IMR-90 (cell line): ENCODE results near the gene CBX6. TPM values are rescaled to one million over a fixed set of nuclear protein-coding genes. Genes with fewer than 3 reads are reported as not detected.

Experiments
- ATAC-seq: fragments of 200-7000 bp; cut with Tn5 transposase; 2 replicates; pipeline ENCODE4 v1.9.1; 2020; ENCODE audit warnings: low read depth, mild to moderate bottlenecking, moderate library complexity
- BruUV-seq: library from RNA; stranded (reverse); fragments of 400-500 nt; replicated peaks from 2 replicates; lab custom pipeline; 2021; lab: Mats Ljungman, UMichigan
- CTCF ChIA-PET: fragments of 300-600 bp; formaldehyde crosslinking; extraction: SDS; loops from one replicate; lab custom pipeline; 2021; ENCODE audit warnings: antibody characterized with exemption; lab: Yijun Ruan, JAX
- POLR2A ChIA-PET: fragments of 300-600 bp; sonication (Branson Sonifier 250); formaldehyde crosslinking; loops from one replicate; lab custom pipeline; 2022; ENCODE audit warnings: antibody characterized with exemption; ENCODE audit not compliant: unreplicated experiment; lab: Charles Lee
- DNase-seq: peaks from one replicate; pipeline ENCODE4 v3.0.0; 2013
- H2AFZ ChIP-seq: replicated peaks from 2 replicates; pipeline ENCODE3; 2013; ENCODE audit warnings: low read length, mild to moderate bottlenecking; ENCODE audit not compliant: poor library complexity
- H2AK5ac ChIP-seq: 2 replicates; pipeline ENCODE4 v1.6.1; 2013; ENCODE audit warnings: low read depth, low read length, inconsistent platforms
- H2AK9ac ChIP-seq: replicated peaks from 2 replicates; pipeline ENCODE3; 2013; ENCODE audit warnings: mild to moderate bottlenecking, low read depth, low read length, moderate library complexity; ENCODE audit not compliant: poor library complexity
- H2BK120ac ChIP-seq: 2 replicates; pipeline ENCODE4 v1.6.1; 2013; ENCODE audit warnings: low read depth, low read length, inconsistent platforms
- H2BK15ac ChIP-seq: 3 replicates; pipeline ENCODE4 v1.6.1; 2013; ENCODE audit warnings: low read depth, low read length, inconsistent platforms
- H2BK20ac ChIP-seq: 2 replicates; pipeline ENCODE4 v1.6.1; 2013; ENCODE audit warnings: low read depth, mild to moderate bottlenecking, inconsistent platforms, low read length, moderate library complexity
- H2BK5ac ChIP-seq: 2 replicates; pipeline ENCODE4 v1.6.1; 2013; ENCODE audit warnings: mild to moderate bottlenecking, low read depth, low read length, inconsistent platforms; ENCODE audit not compliant: poor library complexity, severe bottlenecking
- H3K14ac ChIP-seq: replicated peaks from 2 replicates; pipeline ENCODE4 v1.6.1; 2013; ENCODE audit warnings: low read depth, low read length, inconsistent platforms
- H3K18ac ChIP-seq: 2 replicates; pipeline ENCODE4 v1.6.1; 2013; ENCODE audit warnings: low read depth, low read length, control low read depth
- H3K23ac ChIP-seq: 2 replicates; pipeline ENCODE4 v1.6.1; 2013; ENCODE audit warnings: low read depth, low read length, inconsistent platforms
- H3K27ac ChIP-seq: 2 replicates; pipeline ENCODE4 v1.5.1; 2013; ENCODE audit warnings: mild to moderate bottlenecking, control low read depth, low read length; ENCODE audit not compliant: insufficient read depth
- H3K27me3 ChIP-seq: 2 replicates; pipeline ENCODE4 v1.6.1; 2013; ENCODE audit warnings: low read length; ENCODE audit not compliant: control insufficient read depth, insufficient read depth
- H3K36me3 ChIP-seq: 2 replicates; pipeline ENCODE4 v1.6.1; 2013; ENCODE audit warnings: low read length, mixed read lengths; ENCODE audit not compliant: control insufficient read depth, insufficient read depth
- H3K4ac ChIP-seq: 2 replicates; pipeline ENCODE4 v1.6.1; 2013; ENCODE audit warnings: low read depth, low read length, inconsistent platforms
- H3K4me1 ChIP-seq: 2 replicates; pipeline ENCODE4 v1.6.1; 2013; ENCODE audit warnings: low read length, mixed read lengths; ENCODE audit not compliant: control insufficient read depth, insufficient read depth
- H3K4me2 ChIP-seq: 2 replicates; pipeline ENCODE4 v1.6.1; 2013; ENCODE audit warnings: low read depth, mild to moderate bottlenecking, control low read depth, low read length, moderate library complexity
- H3K4me3 ChIP-seq: 2 replicates; pipeline ENCODE4 v1.5.1; 2013; ENCODE audit warnings: low read depth, mild to moderate bottlenecking, control low read depth, low read length, moderate library complexity; ENCODE audit not compliant: insufficient read depth
- H3K56ac ChIP-seq: 2 replicates; pipeline ENCODE4 v1.6.1; 2013; ENCODE audit warnings: low read length, inconsistent platforms; ENCODE audit not compliant: insufficient read depth; ENCODE audit errors: extremely low read depth
- H3K79me1 ChIP-seq, 2 experiments: 2 replicates each; pipeline ENCODE4 v1.6.1; 2013; ENCODE audit warnings: low read length in 2 of 2, inconsistent platforms in 1 of 2, low read depth in 1 of 2
- H3K9ac ChIP-seq: 2 replicates; pipeline ENCODE4 v1.6.1; 2013; ENCODE audit warnings: low read depth, low read length, control low read depth
- H3K9me1 ChIP-seq: 2 replicates; pipeline ENCODE4 v1.6.1; 2013; ENCODE audit warnings: low read length, inconsistent platforms; ENCODE audit not compliant: insufficient read depth
- H3K9me3 ChIP-seq: 2 replicates; pipeline ENCODE4 v1.6.1; 2013; ENCODE audit warnings: low read length; ENCODE audit not compliant: control insufficient read depth, insufficient read depth
- H4K20me1 ChIP-seq: 2 replicates; pipeline ENCODE4 v1.6.1; 2013; ENCODE audit warnings: low read length, inconsistent platforms; ENCODE audit not compliant: insufficient read depth
- H4K5ac ChIP-seq: 2 replicates; pipeline ENCODE4 v1.6.1; 2013; ENCODE audit warnings: mild to moderate bottlenecking, low read depth, low read length, control low read depth
- H4K8ac ChIP-seq, 2 experiments: 2 replicates each; pipeline ENCODE4 v1.6.1; 2013; ENCODE audit warnings: low read depth in 2 of 2, low read length in 2 of 2, control low read depth in 1 of 2, inconsistent platforms in 1 of 2
- H4K91ac ChIP-seq: 2 replicates; pipeline ENCODE4 v1.6.1; 2013; ENCODE audit warnings: low read depth, low read length, inconsistent platforms; ENCODE audit not compliant: insufficient read depth
- BHLHE40 ChIP-seq: fragments of 150-350 bp; IDR thresholded peaks from 2 replicates; pipeline ENCODE4 v1.6.1; 2016; ENCODE audit warnings: mild to moderate bottlenecking, low read depth, low read length
- CEBPB ChIP-seq: IDR thresholded peaks from 2 replicates; pipeline ENCODE4 v1.6.1; 2012; ENCODE audit warnings: low read depth, low read length, improper control_type of control experiment
- CHD1 ChIP-seq: IDR thresholded peaks from 2 replicates; pipeline ENCODE4 v1.6.1; 2012; ENCODE audit warnings: low read depth, low read length, improper control_type of control experiment
- CTCF ChIP-seq: conservative IDR thresholded peaks from 2 replicates; pipeline ENCODE4 v1.5.1; 2012; ENCODE audit warnings: mild to moderate bottlenecking, low read depth, low read length, improper control_type of control experiment
- ELK1 ChIP-seq: fragments of 150-350 bp; IDR thresholded peaks from 2 replicates; pipeline ENCODE4 v1.6.1; 2016; ENCODE audit warnings: low read depth, mild to moderate bottlenecking, low read length, moderate library complexity, borderline replicate concordance
- FOS ChIP-seq: fragments of 150-350 bp; IDR thresholded peaks from 2 replicates; pipeline ENCODE4 v1.6.1; 2016; ENCODE audit warnings: low read depth, low read length
- MAFK ChIP-seq: IDR thresholded peaks from 2 replicates; pipeline ENCODE4 v1.6.1; 2012; ENCODE audit warnings: low read depth, low read length, improper control_type of control experiment
- MAZ ChIP-seq: IDR thresholded peaks from 2 replicates; pipeline ENCODE4 v1.6.1; 2012; ENCODE audit warnings: low read depth, mild to moderate bottlenecking, low read length, improper control_type of control experiment, moderate library complexity, borderline replicate concordance
- MXI1 ChIP-seq: IDR thresholded peaks from 2 replicates; pipeline ENCODE4 v1.6.1; 2012; ENCODE audit warnings: low read depth, mild to moderate bottlenecking, low read length, moderate library complexity, borderline replicate concordance
- POLR2A ChIP-seq: IDR thresholded peaks from 2 replicates; pipeline ENCODE4 v1.6.1; 2012; ENCODE audit warnings: mild to moderate bottlenecking, low read depth, low read length
- RCOR1 ChIP-seq: IDR thresholded peaks from 2 replicates; pipeline ENCODE4 v1.6.1; 2012; ENCODE audit warnings: mild to moderate bottlenecking, low read length, improper control_type of control experiment; ENCODE audit not compliant: insufficient replicate concordance
- USF2 ChIP-seq: fragments of 150-350 bp; IDR thresholded peaks from 2 replicates; pipeline ENCODE4 v1.6.1; 2017; ENCODE audit warnings: mild to moderate bottlenecking, antibody characterized with exemption, low read length, low read depth
- WGBS, 2 experiments: methylation state at CpG; one replicate each; pipeline versions ENCODE4 v1.1.5 to v1.1.7; 2013; ENCODE audit warnings: missing lambda C conversion rate in 2 of 2; ENCODE audit not compliant: insufficient read length in 1 of 2; ENCODE audit errors: extremely low coverage in 2 of 2; 5-methylcytosine and 5-hydroxymethylcytosine counted together
- dilution Hi-C: fragments of 300-500 bp; cut with HindIII; formaldehyde crosslinking; loops from one replicate; pipeline ENCODE4 v1.14.3; 2018; ENCODE audit warnings: low sequenced_read_pairs; ENCODE audit not compliant: unreplicated experiment
- in situ Hi-C: fragments of 300-500 bp; cut with MboI; formaldehyde crosslinking; loops from 3 replicates; pipeline ENCODE4 v1.14.3; 2019; ENCODE audit warnings: low sequenced_read_pairs, inconsistent platforms, mixed read lengths
- intact Hi-C: fragments of 100-400 bp; cut with micrococcal nuclease; formaldehyde crosslinking; loops from 2 replicates; pipeline ENCODE4 v1.10.0; 2022
- polyA plus RNA-seq, 3 experiments: library from polyadenylated mRNA; depleted of rRNA; stranded (reverse); fragments of >200 nt; gene quantifications; 2 replicates each; pipeline ENCODE4 v1.2.3, GENCODE V29; 2012; ENCODE audit warnings: low replicate concordance in 1 of 3
- total RNA-seq: library from RNA; depleted of rRNA; stranded (reverse); fragments of >200 nt; gene quantifications from 2 replicates; pipeline ENCODE4 v1.2.3, GENCODE V29; 2012

The CBX6 gene
- total and polyA plus RNA-seq, 2 of the 4 experiments (the other 2 are of a cell fraction): 15.2 to 19.0 TPM

- no peak overlapping the region for H2BK5ac ChIP-seq
- H3K9ac ChIP-seq: no peak overlapping the region
- no peak overlapping the region for H3K14ac ChIP-seq
- ChIA-PET POLR2A (no interaction called here), CTCF (interaction anchor here (0.6 kb wide), 1 partner anchor 1732 kb away, joined by 4 read pairs; no protein-coding TSS in a partner anchor)
- in situ Hi-C loops: no loop called here
- H2AK9ac ChIP-seq: no peak overlapping the region
- H3K36me3 ChIP-seq: no peaks in the 10 kb centered on the region
- no peak overlapping the region for H4K91ac ChIP-seq
- H3K4me3 ChIP-seq: no peak overlapping the region
- no peak overlapping the region for H3K56ac ChIP-seq
- no peaks in the 10 kb centered on the region for H3K79me1 ChIP-seq
- H3K18ac ChIP-seq: no peak overlapping the region
- H3K4ac ChIP-seq: no peak overlapping the region
- no peak overlapping the region for H3K23ac ChIP-seq
- H3K4me1 ChIP-seq: no peaks in the 10 kb centered on the region
- H2BK15ac ChIP-seq: no peak overlapping the region
- dilution Hi-C loops: no loop called here
- BruUV-seq: no TSS peak
- H4K8ac ChIP-seq: no peak overlapping the region
- no peak overlapping the region for H2BK120ac ChIP-seq
- H4K5ac ChIP-seq: no peak overlapping the region
- H3K27ac ChIP-seq: no peak overlapping the region
- ATAC-seq (no peak), DNase-seq (no peak)
- no peaks in the 10 kb centered on the region for H3K9me1 ChIP-seq
- H3K4me2 ChIP-seq: no peak overlapping the region
- no CpG with 5 or more reads among the region's 10 CpGs for WGBS, 2 experiments
- H4K20me1 ChIP-seq: no peaks in the 10 kb centered on the region
- H3K9me3 ChIP-seq: no peaks in the 10 kb centered on the region
- no peak overlapping the region for H2AK5ac ChIP-seq
- TF ChIP-seq CHD1 (no peak), RCOR1 (no peak), MAFK (no peak), CTCF (no peak), BHLHE40 (no peak), ELK1 (no peak), MXI1 (no peak), CEBPB (no peak), POLR2A (no peak), USF2 (no peak), FOS (no peak), MAZ (no peak)
- intact Hi-C loops: no loop called here
- no peak overlapping the region for H2AFZ ChIP-seq
- no peak overlapping the region for H2BK20ac ChIP-seq
- H3K27me3 ChIP-seq: no peaks in the 10 kb centered on the region
Measured at GRCh38 chr22:38828616-38829205, 43.3 kb downstream of the CBX6 start.
